IPS DF 4.7 (cell line): Measurements from ENCODE around the gene GPR31.
"Not testable (repeated sequence)": the region's sequence is repeated elsewhere in the genome, so short reads cannot be mapped to it uniquely, and the experiment has no call there.

ENCODE experiments used
- DNase-seq: peaks from one replicate; pipeline ENCODE4 v3.0.0-alpha.2; 2013; ENCODE audit warnings: low spot score; ENCODE audit errors: extremely low read depth

The GPR31 gene, protein sequence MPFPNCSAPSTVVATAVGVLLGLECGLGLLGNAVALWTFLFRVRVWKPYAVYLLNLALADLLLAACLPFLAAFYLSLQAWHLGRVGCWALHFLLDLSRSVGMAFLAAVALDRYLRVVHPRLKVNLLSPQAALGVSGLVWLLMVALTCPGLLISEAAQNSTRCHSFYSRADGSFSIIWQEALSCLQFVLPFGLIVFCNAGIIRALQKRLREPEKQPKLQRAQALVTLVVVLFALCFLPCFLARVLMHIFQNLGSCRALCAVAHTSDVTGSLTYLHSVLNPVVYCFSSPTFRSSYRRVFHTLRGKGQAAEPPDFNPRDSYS

DNA sequence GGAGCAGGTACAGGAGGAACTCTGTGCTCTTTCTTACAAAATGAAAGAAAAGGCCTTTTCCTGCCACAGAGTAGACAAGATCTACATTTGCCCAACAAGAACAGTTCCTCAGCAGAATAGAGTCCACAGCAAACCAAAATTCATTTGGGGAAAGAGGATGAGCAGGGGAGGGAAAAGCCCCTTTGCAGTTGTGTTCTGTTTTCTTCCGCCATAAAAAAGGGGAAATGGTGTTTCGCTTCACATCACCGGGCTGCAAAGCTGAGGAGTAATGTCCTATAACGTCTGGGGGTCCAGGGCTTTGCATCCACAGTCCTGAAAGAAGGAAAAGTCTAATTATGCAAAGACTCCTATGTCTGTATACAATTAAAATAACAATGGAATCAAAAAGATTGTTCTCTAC is at the start of gene GPR31:
GPR31 (minus strand) TSS at position 118 of the 400 bp plus-strand sequence. CDS start 149 bp downstream, outside the sequence.
- no peak for DNase-seq

DNA sequence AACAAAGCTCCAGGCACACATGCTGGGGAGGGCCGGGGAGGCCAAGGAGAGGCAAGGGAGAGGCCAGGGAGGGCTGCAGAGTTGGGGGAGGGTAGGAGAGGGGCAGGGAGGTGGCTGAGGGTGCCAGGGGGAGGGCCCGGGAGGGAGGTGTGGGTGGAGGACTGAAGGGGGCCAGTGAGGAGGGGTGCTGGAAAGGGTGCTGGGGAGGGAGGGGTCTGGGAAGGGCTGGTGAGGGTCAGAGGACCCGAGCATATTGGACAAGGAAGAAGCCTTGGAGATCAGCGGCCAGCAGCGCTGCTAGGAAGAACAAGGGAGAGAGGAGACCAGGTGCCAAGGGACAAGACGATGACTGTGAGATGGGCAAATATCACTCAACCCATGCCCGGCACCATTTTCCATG is 49.7 kb upstream of the GPR31 start:
- no peak for DNase-seq

DNA sequence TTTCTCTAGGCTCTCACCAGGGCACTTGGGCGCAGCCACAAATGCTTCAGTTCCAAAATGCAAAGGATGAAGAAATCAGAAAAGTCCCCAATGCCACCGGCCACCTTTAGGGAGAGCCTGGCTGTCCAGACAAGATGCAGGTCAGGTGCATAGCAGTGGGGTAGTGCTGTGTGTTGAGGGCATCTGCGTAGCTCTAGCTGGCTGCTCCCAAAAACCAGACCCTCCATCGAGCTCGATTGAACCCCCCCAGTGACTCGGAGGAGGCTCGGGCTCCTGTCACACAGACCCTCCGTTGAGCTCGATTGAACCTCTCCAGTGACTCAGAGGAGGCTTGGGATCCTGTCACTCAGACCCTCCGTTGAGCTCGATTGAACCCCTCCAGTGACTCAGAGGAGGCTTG is 47.5 kb upstream of the GPR31 start:
- not testable (repeated sequence) for DNase-seq

DNA sequence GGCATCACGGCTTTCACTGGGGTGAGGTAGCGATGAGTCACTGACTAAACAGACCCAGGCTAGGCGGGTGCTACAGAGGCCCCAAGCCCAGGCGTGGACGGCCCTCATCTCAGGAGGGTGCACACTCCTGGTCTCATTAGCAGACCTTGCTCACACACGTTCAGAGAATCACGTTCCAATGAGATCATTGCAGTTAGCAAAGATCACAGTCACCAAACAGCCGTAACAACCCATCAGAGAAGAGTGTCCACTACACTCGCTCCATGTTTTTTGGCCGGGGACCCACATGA is 46.2 kb upstream of the GPR31 start:
- DNase-seq: not testable (repeated sequence)

DNA sequence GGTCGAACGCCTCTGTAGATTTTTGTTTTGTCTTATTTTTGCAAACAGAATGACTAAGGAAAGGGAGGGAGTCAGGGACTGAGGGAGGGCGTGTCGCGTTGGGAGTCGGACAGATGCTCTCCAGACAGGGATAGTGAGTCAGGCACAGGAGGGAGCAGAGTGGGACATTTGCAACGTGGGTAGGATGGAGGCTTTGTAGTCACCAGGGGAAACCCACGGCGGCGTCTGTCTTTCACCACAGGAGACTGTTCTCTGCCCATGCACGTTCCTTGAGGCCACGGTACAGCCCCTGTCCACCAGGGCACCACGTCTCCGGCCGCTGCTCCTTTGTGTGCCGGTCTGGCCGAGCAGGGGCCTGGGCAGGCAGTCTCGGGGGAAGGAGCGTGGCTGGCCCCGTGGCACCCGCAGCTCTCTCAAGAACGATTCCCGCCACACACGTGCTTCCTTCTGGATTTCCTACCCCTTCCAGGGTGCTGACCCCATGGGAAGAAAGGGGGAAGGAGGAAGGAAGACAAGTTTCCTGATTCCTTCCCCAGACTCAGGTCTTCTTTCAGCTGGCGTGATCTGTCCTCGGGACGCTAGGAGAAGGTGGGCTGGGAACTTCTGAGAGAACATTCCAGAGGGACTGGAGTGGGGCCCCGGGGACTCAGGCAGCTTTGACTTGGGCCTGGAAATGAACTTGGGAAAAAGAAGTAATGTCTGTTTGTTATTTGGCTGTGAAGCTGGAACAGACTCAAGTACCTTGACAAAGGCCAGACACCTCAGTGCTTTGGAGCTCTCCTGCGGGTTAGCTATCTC is 45.7 kb upstream of the GPR31 start:
- not testable (repeated sequence) for DNase-seq

DNA sequence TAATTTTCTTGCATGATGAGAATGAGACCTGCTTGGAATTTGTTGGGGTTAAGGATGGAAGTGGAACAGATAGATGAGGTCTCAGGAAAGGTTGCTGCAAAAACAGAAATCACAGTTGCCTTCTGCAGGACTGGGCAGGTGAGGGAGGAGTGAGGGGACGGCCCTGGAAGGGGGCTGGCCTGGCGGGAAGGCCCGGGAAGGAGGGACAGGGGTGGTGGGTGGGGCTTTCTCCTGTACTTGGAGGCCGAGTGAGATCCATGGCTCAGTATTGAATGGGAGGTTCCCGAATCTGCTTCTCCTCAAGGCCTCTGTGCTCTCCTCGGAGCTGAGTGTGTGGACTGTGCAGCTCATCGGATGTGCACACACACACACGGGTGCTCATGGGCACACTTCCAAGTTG is 44.8 kb upstream of the GPR31 start:
- not testable (repeated sequence) for DNase-seq

DNA sequence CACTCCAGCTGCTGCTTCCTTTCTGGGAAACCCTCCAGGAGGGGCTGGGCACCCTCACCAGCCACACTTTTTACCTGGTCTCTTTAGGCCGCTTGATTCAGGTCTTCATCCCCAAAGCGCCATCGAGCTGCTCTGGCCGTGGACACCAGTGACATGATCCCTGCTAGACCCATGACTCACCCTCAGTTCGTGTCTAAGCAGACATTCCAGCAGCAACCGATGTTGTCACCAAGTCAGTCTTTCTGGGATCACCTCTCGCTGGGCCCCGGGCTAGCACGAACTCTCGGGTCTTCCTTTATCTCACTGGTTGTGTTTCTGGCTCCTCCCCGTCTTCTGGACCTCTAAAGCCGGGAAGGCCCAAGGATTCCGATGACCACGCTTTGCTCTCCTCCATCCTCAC is 43.0 kb upstream of the GPR31 start:
- no peak for DNase-seq

DNA sequence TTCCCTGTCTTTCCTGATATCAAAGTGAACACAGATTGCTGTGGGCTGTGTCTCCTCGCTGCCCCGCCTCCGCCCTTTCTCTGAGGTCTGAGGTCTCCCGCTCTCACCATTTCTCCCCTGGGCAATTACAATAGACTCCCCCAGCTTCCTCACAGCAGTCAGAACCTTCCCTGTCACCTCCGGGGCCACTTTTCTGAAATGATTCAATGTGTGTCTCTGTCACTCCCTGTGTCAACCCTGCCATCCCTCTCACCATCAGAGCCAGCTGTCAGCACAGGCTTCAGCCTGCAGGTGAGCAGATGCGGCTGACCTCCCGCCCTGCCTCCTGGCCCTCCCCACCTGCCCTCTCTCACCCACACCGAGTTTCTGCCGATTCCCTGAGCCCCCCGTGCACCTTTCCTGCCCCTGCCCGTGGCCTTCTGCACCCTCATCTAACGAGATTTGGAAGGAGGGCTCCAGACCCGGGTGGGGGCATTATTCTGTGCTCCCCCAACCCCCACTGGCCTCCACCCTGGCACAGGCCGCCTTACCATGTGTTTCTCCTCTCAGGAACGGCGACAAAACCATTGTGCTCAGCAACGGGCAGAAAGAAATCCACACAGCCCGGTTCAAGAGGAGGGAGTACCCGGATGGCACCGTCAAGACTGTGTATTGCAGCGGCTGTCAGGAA is 38.3 kb upstream of the GPR31 start:
- DNase-seq: not testable (repeated sequence)

DNA sequence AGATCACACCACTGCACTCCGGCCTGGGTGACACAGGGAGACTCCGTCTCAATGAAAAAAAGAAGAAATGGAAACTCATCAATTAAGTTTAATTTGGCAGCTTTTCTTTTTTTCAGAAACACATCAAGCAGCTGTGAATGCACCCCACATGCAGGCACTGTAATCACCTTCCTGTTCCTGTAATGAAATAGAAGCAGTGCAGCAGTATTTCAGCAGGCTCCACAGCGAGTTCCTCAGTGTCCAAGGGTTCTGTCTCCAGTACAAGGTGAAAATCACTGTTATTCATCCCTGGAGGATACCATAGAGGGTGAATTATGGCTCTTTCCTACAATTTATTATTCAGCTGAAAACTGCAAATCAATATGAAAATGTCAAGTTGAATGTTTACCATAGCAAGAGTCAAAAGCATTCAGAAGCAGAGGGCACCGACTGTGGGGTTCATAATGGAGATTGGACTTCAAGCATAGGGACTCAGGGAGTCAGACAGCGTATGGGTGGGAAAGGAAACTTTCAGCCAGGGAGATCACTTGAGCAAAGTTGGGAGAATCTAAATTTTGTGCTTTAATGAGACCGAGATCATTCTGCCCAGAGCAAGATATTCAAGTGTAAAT is 35.8 kb upstream of the GPR31 start:
- not testable (repeated sequence) for DNase-seq

DNA sequence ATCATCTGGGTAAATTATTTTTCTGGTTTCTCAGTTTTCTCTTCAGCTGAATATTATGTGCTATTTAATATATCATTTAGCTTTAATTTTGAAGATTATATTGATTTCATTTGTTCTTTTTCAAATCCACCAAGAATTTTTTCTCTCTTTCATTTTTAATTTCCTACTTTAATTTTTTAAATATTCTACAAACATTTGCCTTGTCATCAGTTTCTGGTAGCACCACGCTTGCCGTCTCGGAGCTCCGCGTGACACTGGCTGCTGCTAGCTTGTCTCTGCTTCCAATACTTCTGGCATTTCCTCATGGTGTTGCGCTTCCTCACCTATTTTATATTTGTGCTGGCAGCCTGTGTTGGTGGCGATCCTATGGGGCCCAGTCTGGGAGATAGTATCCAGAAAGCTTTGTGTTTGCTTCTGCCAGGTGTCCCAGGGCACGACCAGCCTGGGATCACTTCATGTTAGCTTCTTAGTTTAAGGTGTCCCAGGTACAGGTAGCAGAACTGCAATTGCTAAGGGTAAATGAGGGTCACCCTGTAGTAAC is 33.3 kb upstream of the GPR31 start:
- not testable (repeated sequence) for DNase-seq

DNA sequence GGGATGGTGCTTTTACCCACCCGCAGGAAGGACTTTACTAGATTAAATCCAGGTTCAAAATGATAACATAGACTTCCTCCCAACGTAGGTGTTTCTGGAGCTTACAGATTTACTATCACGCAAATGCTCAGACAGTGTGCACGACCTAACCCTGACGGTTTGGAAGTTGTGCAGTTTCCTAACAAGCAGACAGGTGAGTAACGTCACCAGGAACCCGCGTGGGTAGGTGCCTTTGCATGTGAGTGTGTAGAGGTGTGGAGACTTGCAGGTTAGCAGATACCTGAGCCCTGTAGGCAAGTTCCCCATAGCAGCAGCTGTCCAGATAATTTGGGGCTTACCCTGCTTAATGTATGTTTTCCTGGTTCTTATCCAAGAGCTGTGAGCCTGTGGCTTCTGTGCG is 29.5 kb upstream of the GPR31 start:
- not testable (repeated sequence) for DNase-seq

DNA sequence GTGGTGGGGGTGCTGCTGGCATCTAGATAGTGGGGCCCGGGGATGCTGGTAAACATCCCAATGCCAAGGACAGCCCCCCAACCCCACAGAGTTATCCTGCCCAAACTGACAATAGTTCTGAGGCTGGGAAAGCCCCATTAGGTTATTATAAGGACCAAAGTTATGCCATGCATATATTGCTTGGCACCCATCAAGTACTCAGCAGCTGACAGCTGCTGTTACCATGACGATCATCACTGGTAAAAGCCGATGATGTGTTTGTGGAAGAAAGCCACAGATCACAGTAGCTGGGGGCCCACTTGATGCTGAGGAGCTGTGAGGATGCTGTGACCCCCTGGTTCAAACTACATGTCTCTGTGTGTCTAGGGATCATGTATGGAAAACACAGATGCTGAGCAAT is 27.3 kb upstream of the GPR31 start:
- DNase-seq: not testable (repeated sequence)

DNA sequence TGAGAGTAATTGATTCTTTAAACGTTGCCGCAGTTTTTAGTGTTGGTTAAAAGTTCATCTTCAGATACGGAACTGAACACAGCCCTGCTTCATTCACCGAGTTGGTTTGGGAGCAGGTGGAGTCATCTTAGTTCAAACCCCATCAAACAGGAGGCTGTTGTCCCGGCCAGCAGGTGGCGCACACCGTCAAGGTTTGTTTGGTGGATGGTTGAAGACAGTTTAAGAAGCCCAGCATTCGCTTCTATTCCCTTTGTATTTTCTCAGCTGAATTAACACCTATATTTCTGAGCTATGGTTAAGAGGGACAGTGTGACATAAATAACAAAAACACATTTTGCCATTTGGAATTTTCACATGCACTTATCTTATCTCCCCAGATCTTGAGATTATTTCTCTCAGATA is 25.1 kb upstream of the GPR31 start:
- not testable (repeated sequence) for DNase-seq

DNA sequence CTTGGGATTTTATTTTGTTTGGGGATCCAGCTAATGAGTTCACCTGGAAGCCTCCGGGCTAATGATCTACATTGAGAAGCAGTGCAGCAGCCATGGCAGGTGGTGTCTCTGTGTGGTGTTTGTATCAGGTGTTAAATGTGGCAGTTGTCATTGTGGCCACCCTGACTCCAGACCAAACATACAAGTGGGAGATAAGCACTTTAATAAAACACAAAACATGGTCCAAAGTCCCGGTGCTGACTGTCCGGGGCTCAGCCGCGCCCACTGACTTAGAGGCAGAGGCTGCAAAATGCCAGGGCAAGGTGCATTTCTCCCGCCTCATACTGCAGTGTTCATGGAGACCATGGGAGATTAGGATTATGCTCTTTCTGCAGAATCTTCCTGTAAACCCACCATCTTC is 23.6 kb upstream of the GPR31 start:
- DNase-seq: not testable (repeated sequence)

DNA sequence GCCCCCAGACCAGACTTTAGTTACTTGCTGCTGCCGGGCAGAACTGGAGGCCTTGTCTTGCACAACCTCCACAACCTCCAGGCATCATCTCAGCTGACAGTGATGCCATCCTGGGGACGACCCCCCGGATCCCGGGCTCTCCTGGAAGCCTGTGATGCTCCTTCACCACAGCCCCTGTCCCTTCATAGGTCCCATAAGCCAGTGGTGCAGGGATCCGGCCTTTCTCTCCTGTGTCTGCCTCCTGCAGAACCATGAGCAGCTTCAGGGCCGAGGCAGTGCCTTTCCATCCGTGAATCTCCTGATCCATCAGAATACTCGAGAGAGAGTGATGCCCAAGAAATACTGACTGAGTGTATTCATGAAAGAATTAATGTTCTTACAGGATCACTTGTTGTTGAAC is 22.3 kb upstream of the GPR31 start:
- DNase-seq: not testable (repeated sequence)

DNA sequence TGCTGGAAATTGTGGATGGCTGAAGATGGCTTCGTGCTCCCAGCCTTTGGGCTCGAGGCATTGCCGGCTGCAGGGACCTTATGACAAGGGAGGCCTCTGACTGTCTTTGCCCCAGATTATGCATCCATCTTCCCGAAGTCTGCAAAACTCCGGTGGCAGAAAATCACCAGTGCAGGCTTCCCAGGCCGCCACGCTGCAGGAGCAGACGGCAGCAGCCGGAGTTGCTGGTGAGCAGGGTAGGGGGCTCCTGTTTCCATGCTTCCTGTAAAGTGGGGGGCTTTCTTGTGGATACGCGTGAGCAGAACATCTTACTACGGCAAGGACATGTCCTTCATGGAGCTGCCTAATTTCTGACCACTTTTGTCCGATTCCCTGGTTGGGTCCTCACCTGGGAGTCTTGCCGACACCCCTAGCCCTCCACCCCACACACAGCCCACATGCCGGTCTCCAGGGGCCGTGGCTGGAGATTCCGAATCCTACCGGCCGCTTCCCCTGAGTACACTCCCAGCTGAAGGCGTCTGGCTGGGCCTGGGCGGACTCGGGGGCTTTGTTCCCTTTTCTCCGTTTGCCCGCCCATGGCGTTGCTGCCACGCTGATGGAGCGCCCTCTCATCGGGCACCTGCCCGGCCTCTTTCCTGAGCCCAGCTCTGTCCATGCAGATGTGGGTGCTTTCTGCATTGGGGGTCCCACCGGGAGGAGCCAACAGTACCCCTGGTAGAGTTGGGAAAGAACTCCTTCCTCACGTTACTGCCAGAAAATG is 21.3 kb upstream of the GPR31 start:
- not testable (repeated sequence) for DNase-seq

DNA sequence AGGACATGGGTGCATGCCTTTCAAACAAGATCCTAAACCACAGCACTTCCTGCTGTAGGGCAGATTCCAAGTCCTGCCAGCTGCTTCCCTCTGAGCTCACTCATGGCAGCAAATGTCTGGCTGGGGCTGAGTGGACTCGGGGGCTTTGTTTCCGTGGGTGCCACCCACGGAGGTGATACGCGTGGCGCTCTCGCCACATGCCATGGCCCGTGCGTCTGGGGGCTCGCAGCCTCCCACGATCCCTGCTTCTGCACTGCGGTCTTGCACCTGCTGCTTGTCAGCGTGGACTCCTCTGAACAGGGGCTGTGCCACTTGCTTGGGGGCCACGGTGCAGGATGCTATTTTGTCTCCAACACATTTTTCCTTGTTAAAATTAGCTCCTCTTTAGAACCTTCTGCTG is 19.5 kb upstream of the GPR31 start:
- not testable (repeated sequence) for DNase-seq

DNA sequence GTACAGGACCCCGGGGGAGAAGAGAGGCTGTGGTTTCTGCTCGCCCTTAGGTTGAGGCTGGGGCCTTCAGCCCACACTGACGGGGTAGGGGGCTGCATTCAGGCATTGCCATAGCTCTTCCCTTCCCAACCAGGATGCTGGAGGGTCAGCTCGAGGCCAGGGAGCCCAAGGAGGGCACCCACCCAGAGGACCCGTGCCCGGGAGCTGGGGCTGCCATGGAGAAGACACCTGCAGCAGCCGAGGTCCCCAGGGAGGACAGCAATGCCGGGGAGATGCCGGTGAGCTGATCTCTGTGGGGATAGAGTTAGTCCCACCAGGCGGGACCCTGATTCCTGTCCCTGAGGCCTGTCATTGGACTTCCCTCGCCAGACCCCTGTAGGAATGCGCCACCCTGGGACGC is 14.2 kb upstream of the GPR31 start:
- not testable (repeated sequence) for DNase-seq

DNA sequence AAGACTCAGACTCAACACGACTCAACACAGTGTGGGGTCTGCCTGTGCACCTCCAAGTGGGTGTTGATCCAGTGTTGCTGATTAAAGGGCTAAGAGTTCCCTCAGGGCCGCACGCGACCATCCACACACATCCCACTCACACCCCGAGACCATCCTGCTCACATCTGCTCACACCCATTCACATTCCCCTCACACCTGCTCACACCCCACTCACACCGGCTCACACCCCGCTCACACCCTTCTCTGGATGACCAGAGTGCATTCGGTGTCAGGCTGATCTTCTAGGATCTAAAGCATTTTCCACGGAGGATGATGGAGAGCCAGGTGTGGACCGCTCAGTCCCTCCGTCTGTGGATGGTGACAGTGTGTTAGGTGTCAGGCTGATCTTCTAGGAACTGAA is 13.5 kb upstream of the GPR31 start:
- not testable (repeated sequence) for DNase-seq

DNA sequence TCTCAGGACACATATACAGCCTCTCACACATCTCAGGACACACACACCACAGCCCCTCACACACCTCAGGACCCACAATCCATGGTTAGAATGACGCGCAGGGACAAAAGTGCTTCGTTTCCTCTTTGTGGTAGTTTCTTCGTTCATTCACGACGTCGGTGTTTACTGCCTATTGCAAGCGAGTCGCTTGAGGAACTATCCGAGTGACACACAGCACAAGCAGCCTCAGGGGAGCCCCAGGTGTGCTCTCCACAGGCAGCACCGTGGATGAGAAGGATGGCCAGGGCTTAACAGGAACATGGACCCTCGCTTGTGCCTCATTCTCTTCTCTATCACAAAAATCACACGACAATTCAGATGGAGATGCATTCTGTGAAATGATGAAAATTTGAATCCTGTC is 12.1 kb upstream of the GPR31 start:
- not testable (repeated sequence) for DNase-seq

DNA sequence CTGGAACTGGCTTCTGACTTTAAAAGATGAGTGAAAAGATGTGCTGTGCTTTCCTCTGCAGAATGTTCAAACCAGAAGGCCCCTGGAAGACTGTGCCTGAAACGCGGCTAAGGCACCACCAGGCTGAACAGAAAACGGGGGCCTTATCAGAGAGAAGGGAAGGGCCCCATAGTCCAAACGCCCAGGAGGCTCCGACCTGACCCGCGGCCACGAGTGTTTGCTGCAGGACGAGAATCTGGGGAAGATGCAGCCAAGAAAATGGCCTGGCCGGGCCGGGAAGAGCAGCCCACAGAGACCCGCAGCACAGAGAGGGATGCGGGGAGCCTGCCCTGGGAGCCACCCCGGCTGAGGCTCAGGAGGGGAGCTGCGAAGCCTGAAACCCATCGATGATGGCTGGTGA is 10.5 kb upstream of the GPR31 start:
- DNase-seq: not testable (repeated sequence)
